ENCODE results near the gene DNAJC8. TPM values are rescaled to one million over a fixed set of nuclear protein-coding genes. Genes with fewer than 3 reads are reported as not detected.

Gene DNAJC8
- total RNA-seq, 1 experiment from 2014 or later: 60.0 TPM

DNA sequence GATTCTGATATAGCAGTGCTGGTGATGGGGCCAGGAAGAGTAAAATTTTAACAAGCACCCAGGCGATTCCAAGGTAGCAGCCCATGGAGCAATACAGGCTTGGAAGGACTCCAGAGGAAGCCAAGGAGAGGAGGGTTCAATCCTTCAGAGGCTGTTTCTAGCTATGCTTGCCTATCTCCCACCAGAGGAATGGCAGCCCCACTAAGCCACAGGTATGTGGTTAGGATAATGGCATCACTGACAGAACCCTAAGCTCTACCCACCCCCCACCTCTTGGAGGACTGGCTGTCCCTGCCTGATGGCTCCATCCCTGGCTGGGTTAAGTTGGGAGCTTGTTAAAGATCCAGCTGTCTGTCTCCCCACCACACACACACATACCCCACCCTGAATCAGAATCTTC lies 37.0 kb downstream of the DNAJC8 start:
- ChIA-PET POLR2A (interaction anchor here (0.6 to 2.6 kb wide), 6 partner anchors 30 to 638 kb away, joined by 3 to 11 read pairs (median 6); partner anchors contain the start of genes ATP5IF1 and EYA3), CTCF (interaction anchor here (0.9 to 7.6 kb wide), 4 partner anchors 10 to 106 kb away, joined by 4 to 47 read pairs (median 14); partner anchors contain the start of gene EYA3)
- intact Hi-C loops (cut with micrococcal nuclease): no loop called here

DNA sequence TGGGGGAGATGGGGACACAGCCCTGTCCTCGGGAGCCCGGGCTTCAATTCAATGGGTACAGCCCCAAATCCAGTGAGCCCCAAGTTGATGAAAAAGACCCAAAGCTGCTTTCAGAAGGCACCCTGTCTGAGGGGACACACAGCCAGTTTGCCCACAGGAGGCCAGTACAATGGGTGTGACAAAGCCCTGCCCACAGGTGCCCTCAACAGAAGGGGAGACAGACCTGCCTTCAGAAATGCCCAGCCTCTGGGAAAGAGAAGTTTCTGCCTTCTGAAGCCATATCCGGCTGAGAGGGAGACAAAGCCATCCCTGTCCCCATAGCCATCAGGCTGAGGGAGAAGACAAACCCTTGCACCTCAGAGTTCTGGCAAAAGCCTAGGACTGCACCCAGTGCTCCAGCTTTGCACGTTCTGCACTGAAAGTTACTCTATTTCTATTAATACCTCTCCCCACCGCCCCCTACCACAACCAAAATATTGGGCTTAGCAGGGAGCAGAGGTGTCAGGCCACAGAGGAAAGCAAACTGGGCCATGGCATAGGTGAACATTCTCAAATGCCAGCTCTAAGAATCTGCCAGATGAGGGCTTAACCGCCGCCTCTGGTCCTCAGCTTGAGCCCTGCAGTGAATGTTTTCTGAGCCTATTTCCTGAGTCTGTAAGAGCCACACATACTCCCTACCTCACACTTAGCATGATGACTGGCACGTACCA lies 38.3 kb downstream of the DNAJC8 start:
- CTCF ChIA-PET: interaction anchor here (0.6 to 7.6 kb wide), 4 partner anchors 11 to 104 kb away, joined by 3 to 47 read pairs (median 4); partner anchors contain the start of gene EYA3
- TF ChIP-seq, protein P1, sequence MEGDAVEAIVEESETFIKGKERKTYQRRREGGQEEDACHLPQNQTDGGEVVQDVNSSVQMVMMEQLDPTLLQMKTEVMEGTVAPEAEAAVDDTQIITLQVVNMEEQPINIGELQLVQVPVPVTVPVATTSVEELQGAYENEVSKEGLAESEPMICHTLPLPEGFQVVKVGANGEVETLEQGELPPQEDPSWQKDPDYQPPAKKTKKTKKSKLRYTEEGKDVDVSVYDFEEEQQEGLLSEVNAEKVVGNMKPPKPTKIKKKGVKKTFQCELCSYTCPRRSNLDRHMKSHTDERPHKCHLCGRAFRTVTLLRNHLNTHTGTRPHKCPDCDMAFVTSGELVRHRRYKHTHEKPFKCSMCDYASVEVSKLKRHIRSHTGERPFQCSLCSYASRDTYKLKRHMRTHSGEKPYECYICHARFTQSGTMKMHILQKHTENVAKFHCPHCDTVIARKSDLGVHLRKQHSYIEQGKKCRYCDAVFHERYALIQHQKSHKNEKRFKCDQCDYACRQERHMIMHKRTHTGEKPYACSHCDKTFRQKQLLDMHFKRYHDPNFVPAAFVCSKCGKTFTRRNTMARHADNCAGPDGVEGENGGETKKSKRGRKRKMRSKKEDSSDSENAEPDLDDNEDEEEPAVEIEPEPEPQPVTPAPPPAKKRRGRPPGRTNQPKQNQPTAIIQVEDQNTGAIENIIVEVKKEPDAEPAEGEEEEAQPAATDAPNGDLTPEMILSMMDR (IDR thresholded peaks at IDR 0.05; ENCODE audit: unreplicated experiment): no peak
- intact Hi-C loops (cut with micrococcal nuclease): no loop called here
- Mint-ChIP-seq H3K4me3 (ENCODE audit: unreplicated experiment) (no peak overlapping the region), H3K9me3 (ENCODE audit: unreplicated experiment) (no peaks in the 10 kb centered on the region), H3K27me3 (ENCODE audit: insufficient read depth, unreplicated experiment) (no peaks in the 10 kb centered on the region), H3K4me1 (ENCODE audit: insufficient read depth, unreplicated experiment) (peaks cover 23% of the 10 kb centered on the region), H3K27ac (ENCODE audit: low read depth, unreplicated experiment) (no peak overlapping the region), H3K36me3 (ENCODE audit: insufficient read depth, unreplicated experiment) (peaks cover 5% of the 10 kb centered on the region)
- POLR2A ChIA-PET: interaction anchor here (0.6 to 4.2 kb wide), 15 partner anchors 10 to 338 kb away, joined by 3 to 33 read pairs (median 4); partner anchors contain the start of genes ATP5IF1 and EYA3
- no peak for DNase-seq (ENCODE audit: unreplicated experiment)
- no TSS peak for BruUV-seq (replicated peaks)

More for the DNA sequence above, 37.0 kb downstream of the DNAJC8 start:
- no peaks in the 10 kb centered on the region for H3K27me3 Mint-ChIP-seq (ENCODE audit: insufficient read depth, unreplicated experiment)
- peaks cover 16% of the 10 kb centered on the region for H3K36me3 Mint-ChIP-seq (ENCODE audit: insufficient read depth, unreplicated experiment)
- TF ChIP-seq, protein P1 (IDR thresholded peaks at IDR 0.05; ENCODE audit: unreplicated experiment): no peak
- no peak overlapping the region for H3K27ac Mint-ChIP-seq (ENCODE audit: low read depth, unreplicated experiment)
- H3K9me3 Mint-ChIP-seq (ENCODE audit: unreplicated experiment): no peaks in the 10 kb centered on the region
- BruUV-seq (replicated peaks): no TSS peak
- no peak for DNase-seq (ENCODE audit: unreplicated experiment)
- H3K4me1 Mint-ChIP-seq (ENCODE audit: insufficient read depth, unreplicated experiment): peaks cover 23% of the 10 kb centered on the region
- H3K4me3 Mint-ChIP-seq (ENCODE audit: unreplicated experiment): no peak overlapping the region

DNA sequence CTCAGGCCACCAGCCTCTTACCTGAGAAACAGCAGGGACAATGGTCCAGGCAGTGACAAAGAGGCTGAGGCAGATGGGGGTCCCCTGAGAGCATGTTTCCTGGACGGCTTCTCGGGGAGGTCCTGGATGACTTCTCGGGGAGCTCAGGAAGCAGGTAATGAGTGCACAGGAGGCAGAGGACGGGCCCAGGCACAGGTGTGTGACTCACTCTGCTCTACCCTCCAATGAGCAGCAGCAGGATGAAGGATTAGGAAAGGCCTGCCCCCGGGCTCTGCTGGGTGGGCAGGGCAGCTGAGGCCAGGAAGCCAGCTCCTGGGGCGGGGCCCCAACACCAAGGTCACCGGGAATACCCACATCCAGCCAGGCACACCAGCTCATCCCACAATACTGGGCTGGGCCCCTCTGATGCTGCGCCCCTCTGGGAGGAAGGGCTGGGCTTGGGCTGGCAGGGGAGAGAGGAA lies 39.1 kb downstream of the DNAJC8 start:
- H3K36me3 Mint-ChIP-seq (ENCODE audit: insufficient read depth, unreplicated experiment): peaks cover under 1% of the 10 kb centered on the region
- no peaks in the 10 kb centered on the region for H3K9me3 Mint-ChIP-seq (ENCODE audit: unreplicated experiment)
- H3K4me1 Mint-ChIP-seq (ENCODE audit: insufficient read depth, unreplicated experiment): peaks cover 23% of the 10 kb centered on the region
- H3K4me3 Mint-ChIP-seq (ENCODE audit: unreplicated experiment): peak overlapping the region; percentile 54
- POLR2A ChIA-PET: interaction anchor here (0.6 to 4.2 kb wide), 19 partner anchors 9 to 337 kb away, joined by 3 to 33 read pairs (median 4); partner anchors contain the start of genes ATP5IF1 and EYA3
- TF ChIP-seq, protein P1 (IDR thresholded peaks at IDR 0.05; ENCODE audit: unreplicated experiment): no peak
- DNase-seq (ENCODE audit: unreplicated experiment): peak; percentile 93
- no peaks in the 10 kb centered on the region for H3K27me3 Mint-ChIP-seq (ENCODE audit: insufficient read depth, unreplicated experiment)
- H3K27ac Mint-ChIP-seq (ENCODE audit: low read depth, unreplicated experiment): no peak overlapping the region
- intact Hi-C loops (cut with micrococcal nuclease): no loop called here
- CTCF ChIA-PET: interaction anchor here (0.6 to 7.6 kb wide), 5 partner anchors 11 to 104 kb away, joined by 3 to 47 read pairs (median 4); partner anchors contain the start of gene EYA3
- BruUV-seq (replicated peaks): no TSS peak

DNA sequence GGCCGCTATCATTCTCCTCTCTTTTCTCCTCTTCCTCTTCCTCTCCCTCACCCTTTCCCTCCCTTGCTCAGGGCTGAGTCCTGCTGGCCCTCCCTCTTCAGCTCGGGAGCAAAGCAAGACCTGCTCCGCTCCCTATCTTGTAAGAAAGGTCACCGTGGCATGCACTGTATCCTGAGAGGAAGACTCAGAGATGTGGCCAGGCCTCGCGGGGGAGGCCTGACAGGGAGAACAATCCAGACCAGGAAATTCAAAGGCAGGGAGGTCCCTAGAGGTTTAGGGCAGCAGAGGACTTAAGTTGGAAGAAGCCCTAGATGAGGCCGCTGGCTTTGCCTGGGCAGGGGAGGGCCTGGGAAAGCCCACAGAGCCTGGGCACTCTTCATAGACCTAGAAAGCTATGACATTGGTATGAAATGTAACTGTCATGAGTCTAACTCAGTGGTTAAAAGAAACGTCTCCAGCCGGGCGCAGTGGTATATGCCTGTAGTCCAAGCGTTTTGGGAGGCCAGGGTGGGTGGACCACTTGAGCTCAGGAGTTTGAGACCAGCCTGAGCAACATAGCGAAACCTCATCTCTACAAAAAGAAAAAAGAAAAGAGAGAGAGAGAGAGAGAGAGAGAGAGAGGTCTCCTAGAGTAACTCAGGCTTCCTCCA lies 41.7 kb downstream of the DNAJC8 start:
- no peak overlapping the region for H3K27ac Mint-ChIP-seq (ENCODE audit: low read depth, unreplicated experiment)

More for the DNA sequence above, 41.7 kb downstream of the DNAJC8 start:
- H3K36me3 Mint-ChIP-seq (ENCODE audit: insufficient read depth, unreplicated experiment): no peaks in the 10 kb centered on the region
- intact Hi-C loops (cut with micrococcal nuclease): no loop called here
- BruUV-seq (replicated peaks): no TSS peak
- TF ChIP-seq, protein P1 (IDR thresholded peaks at IDR 0.05; ENCODE audit: unreplicated experiment): no peak
- ChIA-PET POLR2A (interaction anchor here (0.6 to 4.2 kb wide), 2 partner anchors 53 to 103 kb away, joined by 3 to 33 read pairs; partner anchors contain the start of gene EYA3), CTCF (interaction anchor here (0.6 to 7.6 kb wide), 2 partner anchors 85 to 101 kb away, joined by 3 to 47 read pairs; partner anchors contain the start of gene EYA3)
- no peaks in the 10 kb centered on the region for H3K27me3 Mint-ChIP-seq (ENCODE audit: insufficient read depth, unreplicated experiment)
- no peak for DNase-seq (ENCODE audit: unreplicated experiment)
- peaks cover 8% of the 10 kb centered on the region for H3K4me1 Mint-ChIP-seq (ENCODE audit: insufficient read depth, unreplicated experiment)
- H3K4me3 Mint-ChIP-seq (ENCODE audit: unreplicated experiment): no peak overlapping the region
- no peaks in the 10 kb centered on the region for H3K9me3 Mint-ChIP-seq (ENCODE audit: unreplicated experiment)

All from MCF 10A (cell line).